ENCODE results near the gene TMED7.

Gene TMED7

GRCh38 chr5:115580941-115581340, 44.9 kb downstream of the TMED7 start:
- no peak for DNase-seq (ENCODE audit: low read depth)

- no peak for DNase-seq (ENCODE audit: low read depth)
Measured at GRCh38 chr5:115579747-115580173, 46.1 kb downstream of the TMED7 start.

GRCh38 chr5:115579216-115579615, 46.6 kb downstream of the TMED7 start:
- no peak for DNase-seq (ENCODE audit: low read depth)

- no peak for DNase-seq (ENCODE audit: low read depth)
Measured at GRCh38 chr5:115578657-115579056, 47.2 kb downstream of the TMED7 start.

- no peak for DNase-seq (ENCODE audit: low read depth)
Measured at GRCh38 chr5:115577741-115578140, 48.1 kb downstream of the TMED7 start.

GRCh38 chr5:115577329-115577728, 48.5 kb downstream of the TMED7 start:
- no peak for DNase-seq (ENCODE audit: low read depth)

- no peak for DNase-seq (ENCODE audit: low read depth)
Measured at GRCh38 chr5:115575167-115576070, 50.4 kb downstream of the TMED7 start.

GRCh38 chr5:115573133-115573532, 52.7 kb downstream of the TMED7 start:
- no peak for DNase-seq (ENCODE audit: low read depth)

- DNase-seq (ENCODE audit: low read depth) = no peak
Measured at GRCh38 chr5:115571441-115571878, 54.4 kb downstream of the TMED7 start.

- DNase-seq (ENCODE audit: low read depth) = no peak
Measured at GRCh38 chr5:115568668-115569067, 57.2 kb downstream of the TMED7 start.

- DNase-seq (ENCODE audit: low read depth) = no peak
Measured at GRCh38 chr5:115565233-115565632, 60.6 kb downstream of the TMED7 start.
